Dermis microvascular lymphatic vessel endothelial cell (primary cell): ENCODE measurements around the gene NXF1. TPM values are rescaled to one million over a fixed set of nuclear protein-coding genes. Genes with fewer than 3 reads are reported as not detected.
A peak's percentile ranks its signal among the peaks of the same experiment; 100 is the strongest.
"Not testable (repeated sequence)": the region's sequence is repeated elsewhere in the genome, so short reads cannot be mapped to it uniquely, and the experiment has no call there.

Experiments
- DNase-seq, 2 donors: peaks; one replicate each; pipeline versions ENCODE4 v3.0.0 to v3.0.0-alpha.2; 2010; ENCODE audit warnings: low read depth in 2 of 2
- total RNA-seq: library from RNA; depleted of rRNA; stranded (reverse); fragments of >200 nt; gene quantifications from 2 replicates; pipeline ENCODE4 v1.2.1, GENCODE V29; 2014

The NXF1 gene
- 9.5 and 18.1 TPM in 2 replicates for total RNA-seq

GRCh38 chr11:62805076-62805892, at the start of gene NXF1:
Gene NXF1 (minus strand): TSS chr11:62805440. CDS start chr11:62805356, 84 bp downstream.
- DNase-seq: peak; percentile 87 to 95

- DNase-seq: no peak
Observed at GRCh38 chr11:62854013-62854824, 49.0 kb upstream of the NXF1 start.

GRCh38 chr11:62853279-62853965, 48.2 kb upstream of the NXF1 start:
- no peak for DNase-seq

GRCh38 chr11:62852523-62853188, 47.4 kb upstream of the NXF1 start:
- DNase-seq: no peak

GRCh38 chr11:62851807-62852522, 46.7 kb upstream of the NXF1 start:
- DNase-seq: no peak

GRCh38 chr11:62850911-62851806, 45.9 kb upstream of the NXF1 start:
- DNase-seq: no peak

- DNase-seq: no peak
Observed at GRCh38 chr11:62847767-62848314, 42.6 kb upstream of the NXF1 start.

- DNase-seq: no peak
Observed at GRCh38 chr11:62846177-62846576, 40.9 kb upstream of the NXF1 start.

GRCh38 chr11:62844154-62844553, 38.9 kb upstream of the NXF1 start:
- no peak for DNase-seq

GRCh38 chr11:62843466-62843865, 38.2 kb upstream of the NXF1 start:
- no peak for DNase-seq

GRCh38 chr11:62842891-62843290, 37.7 kb upstream of the NXF1 start:
- not testable (repeated sequence) for DNase-seq

- no peak for DNase-seq
Observed at GRCh38 chr11:62842171-62842741, 37.0 kb upstream of the NXF1 start.

GRCh38 chr11:62841361-62842170, 36.3 kb upstream of the NXF1 start:
- peak; percentile 98 to 99 for DNase-seq

- DNase-seq: peak in 1 of 2 donors; percentile 75
Observed at GRCh38 chr11:62840721-62841360, 35.6 kb upstream of the NXF1 start.

GRCh38 chr11:62839050-62839945, 34.1 kb upstream of the NXF1 start, which contains the start of gene WDR74:
Gene WDR74 (minus strand): TSS chr11:62839590. CDS start chr11:62839570, 20 bp downstream.
- peak; percentile 90 to 94 for DNase-seq

- DNase-seq: no peak
Observed at GRCh38 chr11:62835336-62835735, 30.1 kb upstream of the NXF1 start.
